ENCODE measurements around the gene TRIM7. TPM values are rescaled to one million over a fixed set of nuclear protein-coding genes. Genes with fewer than 3 reads are reported as not detected.
A peak's percentile ranks its signal among the peaks of the same experiment; 100 is the strongest.

TRIM7 gene
- total and polyA plus RNA-seq, 9 of the 15 experiments (the other 6 are each of a cell fraction or from before 2014, with no cell fraction given), result 2.6 to 14.9 (median 8.9) TPM

- TF ChIP-seq ARID4B (CRISPR knock-in tag; IDR thresholded peaks at IDR 0.05) (no peak), SIN3B (IDR thresholded peaks at IDR 0.05; ENCODE audit: low read depth) (no peak), THRAP3 (IDR thresholded peaks at IDR 0.05; ENCODE audit: borderline replicate concordance) (no peak), DACH1 (IDR thresholded peaks at IDR 0.05; ENCODE audit: partially characterized antibody) (peak; percentile 59), EP300 (IDR thresholded peaks at IDR 0.05; ENCODE audit: low read length) (peak; percentile 68; the same call in 1 of the 2 replicates), HMGN3 (IDR thresholded peaks at IDR 0.05; ENCODE audit: borderline replicate concordance, extremely low read depth, insufficient read length, low read depth, low read length) (no peak), NR3C1 (CRISPR knock-in tag; IDR thresholded peaks at IDR 0.05) (no peak), RAD21 (CRISPR knock-in tag; conservative IDR thresholded peaks at IDR 0.05 in 1 of 2, IDR thresholded peaks at IDR 0.05 in 1 of 2) (peak in 1 of 2 experiments; percentile 33; a peak in 2 of 4 replicates), FOXJ2 (tag; IDR thresholded peaks at IDR 0.05) (peak; percentile 13; the same call in 1 of the 2 replicates), PTRF (tag; IDR thresholded peaks at IDR 0.05) (no peak), GTF2F1 (IDR thresholded peaks at IDR 0.05; ENCODE audit: low read depth, low read length) (no peak; the same call in 1 of the 2 replicates), DIDO1 (tag; IDR thresholded peaks at IDR 0.05; ENCODE audit: low read depth) (no peak), HDGF (IDR thresholded peaks at IDR 0.05) (no peak), CTBP1 (IDR thresholded peaks at IDR 0.05; ENCODE audit: borderline replicate concordance) (peak; percentile 79), CBFA2T3 (IDR thresholded peaks at IDR 0.05) (peak; percentile 33), PATZ1 (CRISPR knock-in tag; IDR thresholded peaks at IDR 0.05; ENCODE audit: borderline replicate concordance) (no peak), MAFF (IDR thresholded peaks at IDR 0.05; ENCODE audit: low read length) (no peak), PHF8 (IDR thresholded peaks at IDR 0.05; ENCODE audit: borderline replicate concordance, low read length) (peak; percentile 36; the same call in 1 of the 2 replicates)
- TF ChIP-seq, protein P1, sequence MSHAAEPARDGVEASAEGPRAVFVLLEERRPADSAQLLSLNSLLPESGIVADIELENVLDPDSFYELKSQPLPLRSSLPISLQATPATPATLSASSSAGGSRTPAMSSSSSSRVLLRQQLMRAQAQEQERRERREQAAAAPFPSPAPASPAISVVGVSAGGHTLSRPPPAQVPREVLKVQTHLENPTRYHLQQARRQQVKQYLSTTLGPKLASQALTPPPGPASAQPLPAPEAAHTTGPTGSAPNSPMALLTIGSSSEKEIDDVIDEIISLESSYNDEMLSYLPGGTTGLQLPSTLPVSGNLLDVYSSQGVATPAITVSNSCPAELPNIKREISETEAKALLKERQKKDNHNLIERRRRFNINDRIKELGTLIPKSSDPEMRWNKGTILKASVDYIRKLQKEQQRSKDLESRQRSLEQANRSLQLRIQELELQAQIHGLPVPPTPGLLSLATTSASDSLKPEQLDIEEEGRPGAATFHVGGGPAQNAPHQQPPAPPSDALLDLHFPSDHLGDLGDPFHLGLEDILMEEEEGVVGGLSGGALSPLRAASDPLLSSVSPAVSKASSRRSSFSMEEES (CRISPR knock-in tag; IDR thresholded peaks at IDR 0.05), result no peak
- TF ChIP-seq, protein P2, sequence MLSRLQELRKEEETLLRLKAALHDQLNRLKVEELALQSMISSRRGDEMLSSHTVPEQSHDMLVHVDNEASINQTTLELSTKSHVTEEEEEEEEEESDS (CRISPR knock-in tag; IDR thresholded peaks at IDR 0.05), result no peak
These were observed 17.3 kb downstream of the TRIM7 start (continued) for GRCh38 chr5:181187500-181188213.
